HG03460 (cell line): ENCODE data around the gene CARD6.
"Not testable (repeated sequence)": the region's sequence is repeated elsewhere in the genome, so short reads cannot be mapped to it uniquely, and the experiment has no call there.

Experiments
- ATAC-seq: cut with Tn5 transposase; IDR thresholded peaks from one replicate; pipeline ENCODE4 v1.9.1; 2021; ENCODE audit not compliant: unreplicated experiment

Gene CARD6

GRCh38 chr5:40841068-40841805 lies at the start of gene CARD6:
CARD6 (plus strand) TSS chr5:40841367; CDS start chr5:40841383, 16 bp downstream.
- no peak for ATAC-seq

GRCh38 chr5:40791715-40792139 lies 49.4 kb upstream of the CARD6 start:
- ATAC-seq = no peak

- ATAC-seq = not testable (repeated sequence)
These were observed 48.5 kb upstream of the CARD6 start for GRCh38 chr5:40792691-40793090.

GRCh38 chr5:40794340-40794739 lies 46.8 kb upstream of the CARD6 start:
- ATAC-seq = not testable (repeated sequence)

GRCh38 chr5:40794877-40795276 lies 46.3 kb upstream of the CARD6 start:
- ATAC-seq = not testable (repeated sequence)

GRCh38 chr5:40796487-40796889 lies 44.7 kb upstream of the CARD6 start:
- no peak for ATAC-seq

- ATAC-seq = peak; percentile 39
These were observed 43.7 kb upstream of the CARD6 start for GRCh38 chr5:40797273-40798011.

- ATAC-seq = peak; percentile 94
These were observed 43.0 kb upstream of the CARD6 start, which contains the start of gene PRKAA1 for GRCh38 chr5:40798012-40798800. PRKAA1 (minus strand) TSS chr5:40798374; CDS start chr5:40798189, 185 bp downstream.

GRCh38 chr5:40798801-40799210 lies 42.4 kb upstream of the CARD6 start:
- no peak for ATAC-seq

- ATAC-seq = no peak
These were observed 41.9 kb upstream of the CARD6 start for GRCh38 chr5:40799258-40799657.

- no peak for ATAC-seq
These were observed 39.2 kb upstream of the CARD6 start for GRCh38 chr5:40801771-40802562.

- no peak for ATAC-seq
These were observed 29.0 kb upstream of the CARD6 start for GRCh38 chr5:40812125-40812524.

- no peak for ATAC-seq
These were observed 27.4 kb upstream of the CARD6 start for GRCh38 chr5:40813698-40814281.

GRCh38 chr5:40823459-40823858 lies 17.7 kb upstream of the CARD6 start:
- ATAC-seq = no peak

GRCh38 chr5:40825461-40826043 lies 15.6 kb upstream of the CARD6 start:
- not testable (repeated sequence) for ATAC-seq

- no peak for ATAC-seq
These were observed 14.5 kb upstream of the CARD6 start for GRCh38 chr5:40826489-40827187.

- no peak for ATAC-seq
These were observed 13.8 kb upstream of the CARD6 start for GRCh38 chr5:40827188-40827977.

GRCh38 chr5:40828021-40828631 lies 13.0 kb upstream of the CARD6 start:
- no peak for ATAC-seq
